Measurements from ENCODE around the gene DCC.

The DCC gene

GRCh38 chr18:52582061-52582460, 242.1 kb downstream of the DCC start:
- Histone ChIP-seq H3K27ac (ENCODE audit: low read depth, low read length) (no peak overlapping the region), H3K4me3 (ENCODE audit: low read depth, low read length) (no peak overlapping the region), H3K79me2 (ENCODE audit: control insufficient read depth, insufficient read depth, low read length, unreplicated experiment) (no peaks in the 10 kb centered on the region), H2AFZ (ENCODE audit: low read length, unreplicated experiment) (no peak overlapping the region), H3K27me3 (ENCODE audit: insufficient read depth, low read length) (no peaks in the 10 kb centered on the region), H3K4me1 (ENCODE audit: control insufficient read depth, insufficient read depth, low read length, unreplicated experiment) (no peaks in the 10 kb centered on the region), H3K36me3 (ENCODE audit: insufficient read depth, low read length) (no peaks in the 10 kb centered on the region)

GRCh38 chr18:52582516-52582915, 242.5 kb downstream of the DCC start:
- H3K27me3 ChIP-seq (ENCODE audit: insufficient read depth, low read length): no peaks in the 10 kb centered on the region
- H3K4me3 ChIP-seq (ENCODE audit: low read depth, low read length): no peak overlapping the region
- H3K36me3 ChIP-seq (ENCODE audit: insufficient read depth, low read length): no peaks in the 10 kb centered on the region
- no peak overlapping the region for H2AFZ ChIP-seq (ENCODE audit: low read length, unreplicated experiment)
- no peak overlapping the region for H3K27ac ChIP-seq (ENCODE audit: low read depth, low read length)
- no peaks in the 10 kb centered on the region for H3K4me1 ChIP-seq (ENCODE audit: control insufficient read depth, insufficient read depth, low read length, unreplicated experiment)
- no peaks in the 10 kb centered on the region for H3K79me2 ChIP-seq (ENCODE audit: control insufficient read depth, insufficient read depth, low read length, unreplicated experiment)

GRCh38 chr18:52588931-52589330, 248.9 kb downstream of the DCC start:
- Histone ChIP-seq H3K4me1 (ENCODE audit: control insufficient read depth, insufficient read depth, low read length, unreplicated experiment) (no peaks in the 10 kb centered on the region), H3K27me3 (ENCODE audit: insufficient read depth, low read length) (no peaks in the 10 kb centered on the region), H3K79me2 (ENCODE audit: control insufficient read depth, insufficient read depth, low read length, unreplicated experiment) (no peaks in the 10 kb centered on the region), H2AFZ (ENCODE audit: low read length, unreplicated experiment) (no peak overlapping the region), H3K4me3 (ENCODE audit: low read depth, low read length) (no peak overlapping the region), H3K27ac (ENCODE audit: low read depth, low read length) (no peak overlapping the region), H3K36me3 (ENCODE audit: insufficient read depth, low read length) (no peaks in the 10 kb centered on the region)

DNA sequence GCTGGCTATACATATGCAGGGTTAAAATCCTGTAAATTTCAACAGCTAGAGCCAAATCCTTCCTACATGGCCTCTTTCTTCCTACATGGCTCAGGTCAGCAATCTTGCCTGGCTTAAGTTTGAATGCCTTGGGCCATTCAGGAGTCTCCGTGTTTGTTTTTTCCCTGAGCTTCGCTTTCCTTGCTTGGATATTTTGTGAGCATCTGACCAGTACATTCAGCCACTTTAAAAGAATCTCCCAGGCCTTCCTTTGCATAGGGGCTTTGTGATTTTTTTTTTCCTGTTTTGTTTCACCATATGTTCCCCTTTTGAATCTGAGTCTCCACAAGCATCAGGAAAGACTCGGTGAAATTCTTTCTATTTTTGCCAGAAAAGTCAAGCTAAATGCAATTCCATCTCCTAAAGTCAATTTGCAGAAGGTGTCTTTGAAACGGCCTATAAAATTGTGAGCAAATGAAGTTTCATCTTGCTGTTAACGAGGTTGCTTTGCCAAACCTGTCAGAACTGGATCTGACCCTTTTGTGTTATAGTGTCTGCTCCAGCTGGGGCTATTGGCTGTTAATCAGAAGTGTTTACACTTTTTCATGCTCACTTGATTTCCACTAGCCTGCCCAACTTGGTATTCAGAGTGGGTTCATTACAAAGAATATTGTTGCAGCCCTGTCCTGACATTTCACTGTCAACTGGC, 256.9 kb downstream of the DCC start:
- Histone ChIP-seq H2AFZ (ENCODE audit: low read length, unreplicated experiment) (no peak overlapping the region), H3K27ac (ENCODE audit: low read depth, low read length) (no peak overlapping the region)

GRCh38 chr18:52598921-52599320, 258.9 kb downstream of the DCC start:
- no peak overlapping the region for H2AFZ ChIP-seq (ENCODE audit: low read length, unreplicated experiment)

More for the DNA sequence above, 256.9 kb downstream of the DCC start:
- Histone ChIP-seq H3K36me3 (ENCODE audit: insufficient read depth, low read length) (no peaks in the 10 kb centered on the region), H3K27me3 (ENCODE audit: insufficient read depth, low read length) (no peaks in the 10 kb centered on the region), H3K79me2 (ENCODE audit: control insufficient read depth, insufficient read depth, low read length, unreplicated experiment) (no peaks in the 10 kb centered on the region), H3K4me3 (ENCODE audit: low read depth, low read length) (no peak overlapping the region), H3K4me1 (ENCODE audit: control insufficient read depth, insufficient read depth, low read length, unreplicated experiment) (no peaks in the 10 kb centered on the region)

GRCh38 chr18:52602820-52603219, 262.8 kb downstream of the DCC start:
- H3K4me3 ChIP-seq (ENCODE audit: low read depth, low read length): no peak overlapping the region
- H3K4me1 ChIP-seq (ENCODE audit: control insufficient read depth, insufficient read depth, low read length, unreplicated experiment): no peaks in the 10 kb centered on the region

More at GRCh38 chr18:52598921-52599320, 258.9 kb downstream of the DCC start:
- H3K36me3 ChIP-seq (ENCODE audit: insufficient read depth, low read length): no peaks in the 10 kb centered on the region
- no peaks in the 10 kb centered on the region for H3K4me1 ChIP-seq (ENCODE audit: control insufficient read depth, insufficient read depth, low read length, unreplicated experiment)
- no peak overlapping the region for H3K27ac ChIP-seq (ENCODE audit: low read depth, low read length)
- no peaks in the 10 kb centered on the region for H3K79me2 ChIP-seq (ENCODE audit: control insufficient read depth, insufficient read depth, low read length, unreplicated experiment)
- no peak overlapping the region for H3K4me3 ChIP-seq (ENCODE audit: low read depth, low read length)
- H3K27me3 ChIP-seq (ENCODE audit: insufficient read depth, low read length): no peaks in the 10 kb centered on the region

DNA sequence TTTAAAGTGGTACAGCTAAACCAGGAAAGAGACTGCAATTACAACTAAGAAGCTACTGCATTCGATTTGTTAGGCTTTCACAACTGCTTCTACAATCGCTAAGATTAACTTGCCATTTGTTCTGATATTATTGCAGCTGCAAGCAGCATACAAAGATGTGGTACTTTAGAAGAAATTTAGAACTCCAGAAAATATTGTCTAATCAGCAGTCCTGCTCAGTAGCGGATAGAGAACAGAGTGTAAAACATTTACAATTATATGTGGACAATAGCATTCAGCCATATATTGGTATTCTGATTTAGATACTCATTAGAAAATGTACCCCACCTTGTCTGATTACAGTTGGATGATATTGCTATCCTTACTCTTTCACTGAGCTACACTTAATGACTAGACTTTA, 265.3 kb downstream of the DCC start:
- H2AFZ ChIP-seq (ENCODE audit: low read length, unreplicated experiment): no peak overlapping the region
- no peak overlapping the region for H3K27ac ChIP-seq (ENCODE audit: low read depth, low read length)
- no peaks in the 10 kb centered on the region for H3K4me1 ChIP-seq (ENCODE audit: control insufficient read depth, insufficient read depth, low read length, unreplicated experiment)
- H3K27me3 ChIP-seq (ENCODE audit: insufficient read depth, low read length): no peaks in the 10 kb centered on the region
- H3K79me2 ChIP-seq (ENCODE audit: control insufficient read depth, insufficient read depth, low read length, unreplicated experiment): no peaks in the 10 kb centered on the region
- no peaks in the 10 kb centered on the region for H3K36me3 ChIP-seq (ENCODE audit: insufficient read depth, low read length)
- no peak overlapping the region for H3K4me3 ChIP-seq (ENCODE audit: low read depth, low read length)

More at GRCh38 chr18:52602820-52603219, 262.8 kb downstream of the DCC start:
- H3K36me3 ChIP-seq (ENCODE audit: insufficient read depth, low read length): no peaks in the 10 kb centered on the region
- no peaks in the 10 kb centered on the region for H3K27me3 ChIP-seq (ENCODE audit: insufficient read depth, low read length)
- no peaks in the 10 kb centered on the region for H3K79me2 ChIP-seq (ENCODE audit: control insufficient read depth, insufficient read depth, low read length, unreplicated experiment)
- no peak overlapping the region for H3K27ac ChIP-seq (ENCODE audit: low read depth, low read length)
- H2AFZ ChIP-seq (ENCODE audit: low read length, unreplicated experiment): no peak overlapping the region

DNA sequence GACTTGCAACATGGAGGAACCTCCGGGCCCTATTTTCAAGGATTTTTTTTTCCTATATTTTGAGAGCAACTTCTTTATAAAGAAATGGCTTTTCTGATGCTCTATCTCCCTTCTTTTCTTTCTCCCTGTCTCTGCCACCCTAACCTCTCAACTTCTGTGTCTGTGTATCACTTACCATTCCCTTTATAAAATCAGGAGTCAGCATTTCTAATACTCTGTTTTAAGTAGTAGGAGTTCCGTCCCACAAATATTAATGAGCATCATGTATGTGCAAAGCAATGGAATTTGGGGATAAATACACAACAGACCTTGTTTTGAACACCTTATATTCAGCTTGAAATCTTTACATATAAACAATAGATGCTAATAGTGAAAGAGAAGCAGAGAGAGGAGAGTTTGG, 268.0 kb downstream of the DCC start:
- Histone ChIP-seq H3K27me3 (ENCODE audit: insufficient read depth, low read length) (no peaks in the 10 kb centered on the region), H3K4me1 (ENCODE audit: control insufficient read depth, insufficient read depth, low read length, unreplicated experiment) (no peaks in the 10 kb centered on the region), H3K4me3 (ENCODE audit: low read depth, low read length) (no peak overlapping the region), H2AFZ (ENCODE audit: low read length, unreplicated experiment) (no peak overlapping the region), H3K79me2 (ENCODE audit: control insufficient read depth, insufficient read depth, low read length, unreplicated experiment) (no peaks in the 10 kb centered on the region), H3K36me3 (ENCODE audit: insufficient read depth, low read length) (no peaks in the 10 kb centered on the region), H3K27ac (ENCODE audit: low read depth, low read length) (no peak overlapping the region)

GRCh38 chr18:52610451-52611115, 270.6 kb downstream of the DCC start:
- H3K4me3 ChIP-seq (ENCODE audit: low read depth, low read length): no peak overlapping the region
- H3K36me3 ChIP-seq (ENCODE audit: insufficient read depth, low read length): no peaks in the 10 kb centered on the region
- H3K27me3 ChIP-seq (ENCODE audit: insufficient read depth, low read length): no peaks in the 10 kb centered on the region
- no peaks in the 10 kb centered on the region for H3K79me2 ChIP-seq (ENCODE audit: control insufficient read depth, insufficient read depth, low read length, unreplicated experiment)
- H3K27ac ChIP-seq (ENCODE audit: low read depth, low read length): no peak overlapping the region
- H3K4me1 ChIP-seq (ENCODE audit: control insufficient read depth, insufficient read depth, low read length, unreplicated experiment): no peaks in the 10 kb centered on the region
- H2AFZ ChIP-seq (ENCODE audit: low read length, unreplicated experiment): no peak overlapping the region

DNA sequence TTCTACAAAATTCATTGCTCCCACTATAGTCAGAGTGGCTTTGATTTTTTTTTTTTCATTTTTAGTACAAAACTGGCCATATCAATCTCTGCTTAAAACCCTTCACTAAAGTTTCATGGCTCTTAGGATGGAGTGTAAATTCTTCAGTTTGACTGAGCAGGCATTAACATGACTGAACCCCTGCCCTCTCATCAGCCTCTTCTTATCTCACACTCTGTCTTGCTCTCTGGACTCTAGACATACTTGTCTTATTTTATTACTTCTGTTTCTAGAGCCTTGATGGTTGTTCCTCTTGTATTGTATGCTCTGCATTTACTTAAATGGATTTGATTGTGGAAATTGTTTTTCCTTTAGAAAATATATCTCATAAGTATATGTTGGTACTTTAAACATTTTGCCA, 272.4 kb downstream of the DCC start:
- no peak overlapping the region for H3K4me3 ChIP-seq (ENCODE audit: low read depth, low read length)
- no peaks in the 10 kb centered on the region for H3K4me1 ChIP-seq (ENCODE audit: control insufficient read depth, insufficient read depth, low read length, unreplicated experiment)
- no peaks in the 10 kb centered on the region for H3K79me2 ChIP-seq (ENCODE audit: control insufficient read depth, insufficient read depth, low read length, unreplicated experiment)
- no peaks in the 10 kb centered on the region for H3K27me3 ChIP-seq (ENCODE audit: insufficient read depth, low read length)
- no peak overlapping the region for H2AFZ ChIP-seq (ENCODE audit: low read length, unreplicated experiment)
- no peaks in the 10 kb centered on the region for H3K36me3 ChIP-seq (ENCODE audit: insufficient read depth, low read length)
- no peak overlapping the region for H3K27ac ChIP-seq (ENCODE audit: low read depth, low read length)

- Histone ChIP-seq H3K36me3 (ENCODE audit: insufficient read depth, low read length) (no peaks in the 10 kb centered on the region), H3K4me1 (ENCODE audit: control insufficient read depth, insufficient read depth, low read length, unreplicated experiment) (no peaks in the 10 kb centered on the region), H3K4me3 (ENCODE audit: low read depth, low read length) (no peak overlapping the region), H2AFZ (ENCODE audit: low read length, unreplicated experiment) (no peak overlapping the region), H3K27me3 (ENCODE audit: insufficient read depth, low read length) (no peaks in the 10 kb centered on the region), H3K27ac (ENCODE audit: low read depth, low read length) (no peak overlapping the region), H3K79me2 (ENCODE audit: control insufficient read depth, insufficient read depth, low read length, unreplicated experiment) (no peaks in the 10 kb centered on the region)
Observed at GRCh38 chr18:52615321-52615720, 275.3 kb downstream of the DCC start.

Data from ACC112 (cell line).